Muscle of leg (tissue), 11 donors: Measurements from ENCODE around the gene CCER1. TPM values are rescaled to one million over a fixed set of nuclear protein-coding genes. Genes with fewer than 3 reads are reported as not detected.

Experiments
- DNase-seq: peaks from one replicate; pipeline ENCODE4 v3.0.0; 2013
- H3K27ac ChIP-seq: one replicate; pipeline ENCODE4 v1.5.1; 2013; ENCODE audit warnings: mild to moderate bottlenecking, low read length, control low read depth
- H3K27me3 ChIP-seq: one replicate; pipeline ENCODE4 v1.6.1; 2013; ENCODE audit warnings: low read length; ENCODE audit not compliant: control insufficient read depth, insufficient read depth
- H3K36me3 ChIP-seq: one replicate; pipeline ENCODE4 v1.6.1; 2013; ENCODE audit warnings: low read length; ENCODE audit not compliant: control insufficient read depth, insufficient read depth
- H3K4me1 ChIP-seq: one replicate; pipeline ENCODE4 v1.6.1; 2013; ENCODE audit warnings: low read length; ENCODE audit not compliant: control insufficient read depth, insufficient read depth
- H3K4me3 ChIP-seq: one replicate; pipeline ENCODE4 v1.5.1; 2013; ENCODE audit warnings: low read length, control low read depth
- H3K9me3 ChIP-seq: replicated peaks from 2 replicates; pipeline ENCODE4 v1.6.1; 2013; ENCODE audit warnings: low read depth, low read length; ENCODE audit not compliant: control insufficient read depth
- WGBS: methylation state at CpG from one replicate; pipeline ENCODE4 v1.1.5; 2013; ENCODE audit warnings: missing lambda C conversion rate; ENCODE audit not compliant: insufficient coverage; 5-methylcytosine and 5-hydroxymethylcytosine counted together
- polyA plus RNA-seq, 8 donors: library from polyadenylated mRNA; unstranded; fragments of 120-200 nt; gene quantifications; one replicate each; pipeline versions ENCODE4 v1.2.1 to v1.2.3, GENCODE V29; 2013; ENCODE audit warnings: inconsistent platforms in 1 of 8, low replicate concordance in 1 of 8; ENCODE audit not compliant: insufficient read length in 8 of 8, insufficient read depth in 1 of 8
- total RNA-seq: library from RNA; stranded (reverse); fragments of 120-200 nt; gene quantifications from one replicate; pipeline ENCODE4 v1.2.4, GENCODE V29; 2013

Gene CCER1
- total and polyA plus RNA-seq, 9 donors: not detected

DNA sequence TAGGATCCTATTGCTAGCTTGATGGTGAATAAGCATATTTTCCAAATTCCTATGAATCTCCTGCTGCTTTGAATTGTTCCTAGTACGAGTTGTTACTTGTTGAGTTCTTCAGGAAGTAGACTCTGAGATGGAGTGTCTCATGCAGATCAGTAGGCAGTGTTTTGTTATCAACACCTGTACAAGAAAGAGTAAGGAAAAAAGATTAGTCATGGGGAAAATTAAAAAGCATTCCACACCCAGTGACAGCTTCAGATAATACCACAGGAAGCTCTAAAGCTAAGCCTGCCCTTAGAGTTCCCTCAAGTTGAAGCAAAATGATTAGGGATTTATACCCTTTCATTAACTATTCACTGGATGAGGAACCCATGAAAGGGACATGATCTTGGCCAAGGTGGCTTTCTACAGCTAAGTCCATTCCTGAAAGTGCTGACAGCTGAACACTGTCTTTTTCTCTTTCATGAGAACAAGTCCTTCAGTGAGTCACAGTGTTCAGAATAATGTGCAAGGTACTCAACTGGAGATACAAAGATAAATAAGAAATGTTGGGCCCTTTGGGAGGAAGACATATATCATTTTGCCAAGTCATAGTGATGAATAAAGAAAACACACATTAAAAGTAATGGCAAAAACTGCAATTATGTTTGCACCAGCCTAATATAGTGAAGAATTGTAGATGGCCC, 49.1 kb downstream of the CCER1 start:
- Histone ChIP-seq H3K36me3 (no peaks in the 10 kb centered on the region), H3K9me3 (no peaks in the 10 kb centered on the region), H3K4me1 (no peaks in the 10 kb centered on the region), H3K27me3 (no peaks in the 10 kb centered on the region), H3K4me3 (no peak overlapping the region), H3K27ac (no peak overlapping the region)
- no CpG with 5 or more reads among the region's 1 CpG for WGBS
- no peak for DNase-seq

- Histone ChIP-seq H3K36me3 (no peaks in the 10 kb centered on the region), H3K27ac (no peak overlapping the region), H3K4me1 (no peaks in the 10 kb centered on the region), H3K9me3 (no peaks in the 10 kb centered on the region), H3K4me3 (no peak overlapping the region), H3K27me3 (no peaks in the 10 kb centered on the region)
- no peak for DNase-seq
- 67% methylated on average over 2 of the region's 2 CpGs for whole genome bisulfite sequencing
Observed at GRCh38 chr12:90902596-90902995, 52.4 kb downstream of the CCER1 start.

Other genes starting within 250 kb of the CCER1 start
- gene EPYC, start 49.8 kb upstream of the CCER1 start, total RNA-seq: 0.04 TPM
- under 1 TPM in 2 of 8 donors, not detected in 6; 0.12 to 0.25 TPM for gene EPYC, start 49.8 kb upstream of the CCER1 start, polyA plus RNA-seq
- gene KERA, start 102.8 kb upstream of the CCER1 start, total RNA-seq: 223 TPM
- 100 to 1,000 TPM in 3 of 8 donors, 10 to 100 TPM in 5; 16.1 to 316 (median 55.7) TPM for gene KERA, start 102.8 kb upstream of the CCER1 start, polyA plus RNA-seq
- 528 TPM for gene LUM, start 156.3 kb upstream of the CCER1 start, total RNA-seq
- 100 to 1,000 TPM; 458 to 709 (median 501) TPM for gene LUM, start 156.3 kb upstream of the CCER1 start, polyA plus RNA-seq
- 2,074 TPM for gene DCN, start 227.6 kb upstream of the CCER1 start, total RNA-seq
- 1,000 to 10,000 TPM; 1,075 to 2,946 (median 1,471) TPM for gene DCN, start 227.6 kb upstream of the CCER1 start, polyA plus RNA-seq